HCT116 (cell line): Measurements from ENCODE around the gene PROSER2. TPM values are rescaled to one million over a fixed set of nuclear protein-coding genes. Genes with fewer than 3 reads are reported as not detected.

Experiments used
- ATAC-seq: fragments of 200-7000 bp; cut with Tn5 transposase; 2 replicates; pipeline ENCODE4 v1.9.1; 2020; ENCODE audit warnings: mild to moderate bottlenecking, moderate library complexity
- BruUV-seq: library from RNA; stranded (reverse); fragments of 400-500 nt; replicated peaks from 2 replicates; lab custom pipeline; 2021; lab: Mats Ljungman, UMichigan
- CTCF ChIA-PET: fragments of 300-600 bp; sonication (Branson Sonifier 250); formaldehyde crosslinking; loops from one replicate; lab custom pipeline; 2021; ENCODE audit warnings: antibody characterized with exemption; lab: Charles Lee
- POLR2A ChIA-PET: fragments of 300-600, 350-600 bp; sonication (Branson Sonifier 250); formaldehyde crosslinking; loops from one replicate; lab custom pipeline; 2021; ENCODE audit warnings: antibody characterized with exemption; lab: Charles Lee
- RAD21 ChIA-PET, 2 experiments: fragments of 300-600 bp; sonication (Branson Sonifier 250); formaldehyde crosslinking; loops; one replicate each; lab custom pipeline; 2023; ENCODE audit warnings: low total read pairs in 2 of 2; ENCODE audit not compliant: uncharacterized antibody in 2 of 2, unreplicated experiment in 2 of 2, low non-redundant PET in 1 of 2; lab: Charles Lee
- DNase-seq: peaks from one replicate; pipeline ENCODE4 v3.0.0-alpha.2; 2010; ENCODE audit warnings: low read depth, low spot score
- H2AFZ ChIP-seq: fragments of 200-600 bp; shearing (Covaris generic), sonication (generic); 2 replicates; pipeline ENCODE4 v1.6.1; 2017; ENCODE audit warnings: low read depth, mixed run types, mixed read lengths, antibody characterized with exemption, low read length; ENCODE audit not compliant: poor library complexity, severe bottlenecking
- H3K27ac ChIP-seq: 2 replicates; pipeline ENCODE4 v1.5.1; 2012; ENCODE audit warnings: low read depth, low read length
- H3K27me3 ChIP-seq: fragments of 200-600 bp; sonication (generic); 2 replicates; pipeline ENCODE4 v1.6.1; 2016; ENCODE audit warnings: mixed run types, low read length, mixed read lengths; ENCODE audit not compliant: insufficient read depth
- H3K36me3 ChIP-seq, 2 experiments: fragments of 200-500 bp in 1 of 2; fragments of 200-600 bp in 1 of 2; sonication (Bioruptor generic) in 1 of 2; sonication (generic) in 1 of 2; 2 replicates each; pipeline versions ENCODE4 v1.5.1 to v1.6.1; 2014 to 2016; ENCODE audit warnings: low read length in 2 of 2, inconsistent platforms in 1 of 2, mixed read lengths in 1 of 2, mixed run types in 1 of 2; ENCODE audit not compliant: insufficient read depth in 2 of 2, control insufficient read depth in 1 of 2
- H3K4me1 ChIP-seq, 2 experiments: fragments of 200-600 bp in 1 of 2; sonication (generic) in 1 of 2; 2 replicates each; pipeline versions ENCODE4 v1.5.1 to v1.6.1; 2012 to 2017; ENCODE audit warnings: low read length in 2 of 2, inconsistent platforms in 1 of 2, mild to moderate bottlenecking in 1 of 2, mixed read lengths in 1 of 2, mixed run types in 1 of 2, moderate library complexity in 1 of 2; ENCODE audit not compliant: insufficient read depth in 2 of 2, control insufficient read depth in 1 of 2
- H3K4me2 ChIP-seq: fragments of 200-600 bp; sonication (generic); 2 replicates; pipeline ENCODE4 v1.6.1; 2017; ENCODE audit warnings: mixed run types, low read length, mixed read lengths
- H3K4me3 ChIP-seq, 2 experiments: fragments of 200-600 bp in 1 of 2; sonication (generic) in 1 of 2; replicated peaks in 1 of 2; 2 replicates each; pipeline ENCODE4 v1.5.1; 2011 to 2016; ENCODE audit warnings: low read length in 2 of 2, control low read depth in 1 of 2, low read depth in 1 of 2, mild to moderate bottlenecking in 1 of 2, mixed read lengths in 1 of 2, mixed run types in 1 of 2
- H3K79me2 ChIP-seq: fragments of 200-600 bp; sonication (generic); 2 replicates; pipeline ENCODE4 v1.6.1; 2017; ENCODE audit warnings: mild to moderate bottlenecking, mixed run types, low read length, moderate library complexity, mixed read lengths; ENCODE audit not compliant: insufficient read depth
- H3K9ac ChIP-seq: fragments of 200-600 bp; sonication (generic); 2 replicates; pipeline ENCODE4 v1.6.1; 2016; ENCODE audit warnings: low read length, mixed read lengths
- H3K9me2 ChIP-seq: fragments of 200-600 bp; sonication (generic), shearing (Covaris generic); 2 replicates; pipeline ENCODE4 v1.6.1; 2017; ENCODE audit warnings: mixed run types, mild to moderate bottlenecking, moderate library complexity; ENCODE audit not compliant: insufficient read depth
- H3K9me3 ChIP-seq, 2 experiments: fragments of 200-500 bp in 1 of 2; fragments of 200-600 bp in 1 of 2; sonication (Bioruptor generic) in 1 of 2; sonication (generic) in 1 of 2; 2 replicates each; pipeline ENCODE4 v1.6.1; 2014 to 2017; ENCODE audit warnings: low read length in 2 of 2, mixed read lengths in 2 of 2, inconsistent platforms in 1 of 2, low read depth in 1 of 2, mild to moderate bottlenecking in 1 of 2, mixed run types in 1 of 2, moderate library complexity in 1 of 2; ENCODE audit not compliant: control insufficient read depth in 1 of 2, insufficient read depth in 1 of 2
- H4K20me1 ChIP-seq: fragments of 200-600 bp; sonication (generic), shearing (Covaris generic); 2 replicates; pipeline ENCODE4 v1.6.1; 2017; ENCODE audit warnings: mixed run types, mild to moderate bottlenecking, moderate library complexity; ENCODE audit not compliant: insufficient read depth
- CBX3 ChIP-seq: IDR thresholded peaks from 2 replicates; pipeline ENCODE4 v1.6.1; 2012; ENCODE audit warnings: low read depth
- EGR1 ChIP-seq: IDR thresholded peaks from 2 replicates; pipeline ENCODE4 v1.6.1; 2012; ENCODE audit warnings: low read depth
- ELF1 ChIP-seq: IDR thresholded peaks from 2 replicates; pipeline ENCODE4 v1.6.1; 2012; ENCODE audit warnings: low read depth, borderline replicate concordance
- EZH2 ChIP-seq: fragments of 200-600 bp; sonication (generic); IDR thresholded peaks from 2 replicates; pipeline ENCODE4 v1.6.1; 2017; ENCODE audit warnings: antibody characterized with exemption, mixed run types
- EZH2phosphoT487 ChIP-seq: fragments of 200-600 bp; IDR thresholded peaks from 2 replicates; pipeline ENCODE4 v1.6.1; 2018; ENCODE audit warnings: antibody characterized with exemption, borderline replicate concordance
- FOSL1 ChIP-seq: IDR thresholded peaks from 2 replicates; pipeline ENCODE4 v1.6.1; 2012; ENCODE audit warnings: low read depth
- JUND ChIP-seq: IDR thresholded peaks from 2 replicates; pipeline ENCODE4 v1.6.1; 2012
- POLR2A ChIP-seq: IDR thresholded peaks from 2 replicates; pipeline ENCODE4 v1.7.0; 2011; ENCODE audit warnings: borderline replicate concordance; ENCODE audit not compliant: insufficient read depth, insufficient read length; ENCODE audit errors: extremely low read depth
- RAD21 ChIP-seq: IDR thresholded peaks from 2 replicates; pipeline ENCODE4 v1.6.1; 2012; ENCODE audit warnings: low read depth, mild to moderate bottlenecking
- SIN3A ChIP-seq: IDR thresholded peaks from 2 replicates; pipeline ENCODE4 v1.6.1; 2012; ENCODE audit warnings: low read depth
- SP1 ChIP-seq: IDR thresholded peaks from 2 replicates; pipeline ENCODE4 v1.6.1; 2012; ENCODE audit warnings: low read depth
- SRF ChIP-seq: IDR thresholded peaks from 2 replicates; pipeline ENCODE4 v1.6.1; 2012; ENCODE audit warnings: low read depth
- ZFX ChIP-seq: fragments of 450-650 bp; IDR thresholded peaks from 2 replicates; pipeline ENCODE4 v1.6.1; 2017
- ZNF274 ChIP-seq: fragments of 200-500 bp; sonication (Bioruptor generic); IDR thresholded peaks from 2 replicates; pipeline ENCODE4 v1.6.1; 2014; ENCODE audit warnings: mild to moderate bottlenecking, low read depth, low read length, inconsistent platforms
- intact Hi-C: fragments of 100-400 bp; cut with micrococcal nuclease; formaldehyde crosslinking; loops from 2 replicates; pipeline ENCODE4 v1.10.0; 2022
- total RNA-seq: library from RNA; stranded (reverse); gene quantifications from one replicate; pipeline ENCODE4 v1.2.1, GENCODE V29; 2021; ENCODE audit not compliant: unreplicated experiment
- TF ChIP-seq, protein P1 (sequence below), 3 experiments: fragments of 200-600 bp in 1 of 3; sonication (generic) in 1 of 3; IDR thresholded peaks in 2 of 3; conservative IDR thresholded peaks in 1 of 3; 2 replicates each; pipeline ENCODE4 v1.5.1; 2012 to 2017; ENCODE audit warnings: low read depth in 2 of 3, low read length in 2 of 3, antibody characterized with exemption in 1 of 3, borderline replicate concordance in 1 of 3, control low read depth in 1 of 3, mild to moderate bottlenecking in 1 of 3, mixed read lengths in 1 of 3, mixed run types in 1 of 3, moderate library complexity in 1 of 3; ENCODE audit not compliant: insufficient read depth in 1 of 3
- TF ChIP-seq, protein P2 (sequence below): IDR thresholded peaks from 2 replicates; pipeline ENCODE4 v1.6.1; 2012; ENCODE audit warnings: low read depth
- TF ChIP-seq, protein P3 (sequence below): IDR thresholded peaks from 2 replicates; pipeline ENCODE4 v1.6.1; 2012
- TF ChIP-seq, protein P4 (sequence below): IDR thresholded peaks from 2 replicates; pipeline ENCODE4 v1.6.1; 2011; ENCODE audit warnings: mild to moderate bottlenecking, low read length, moderate library complexity; ENCODE audit not compliant: insufficient replicate concordance; ENCODE audit errors: extremely low read depth

The PROSER2 gene
- total RNA-seq, 1 experiment from 2014 or later, result 46.2 TPM

DNA sequence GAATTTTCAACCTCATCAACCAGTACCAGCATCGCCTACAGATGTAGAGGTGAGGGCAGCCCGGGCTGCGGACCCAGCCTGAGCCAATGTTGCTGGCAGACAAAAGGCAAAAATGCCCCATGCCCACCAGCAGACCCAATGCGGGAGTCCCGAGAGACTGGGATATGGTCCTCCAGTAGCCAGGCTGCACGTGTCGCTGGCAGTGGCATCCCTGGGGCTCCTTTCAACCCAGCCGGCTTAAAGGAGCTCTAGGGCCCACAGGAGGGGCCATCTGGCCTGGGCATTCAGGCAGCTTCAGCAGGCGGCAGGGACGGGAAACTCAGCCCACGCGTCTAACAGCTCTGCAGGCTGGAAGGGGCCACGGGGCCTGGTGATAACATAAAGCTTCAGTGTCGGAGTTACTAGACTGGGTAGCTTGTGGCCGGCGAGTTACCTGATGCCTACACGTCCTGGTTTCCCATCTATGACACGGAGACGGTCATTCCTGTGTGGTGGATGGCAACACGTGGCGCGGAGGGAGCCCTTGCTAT lies 70.7 kb downstream of the PROSER2 start:
- Histone ChIP-seq H3K4me1 (peaks cover 12 to 37% of the 10 kb centered on the region in 2 experiments), H3K27ac (no peak overlapping the region), H3K9ac (no peak overlapping the region), H3K4me3 (no peak overlapping the region), H3K79me2 (no peaks in the 10 kb centered on the region), H3K27me3 (no peaks in the 10 kb centered on the region), H3K9me2 (no peaks in the 10 kb centered on the region), H3K4me2 (no peak overlapping the region), H4K20me1 (no peaks in the 10 kb centered on the region), H3K36me3 (no peaks in the 10 kb centered on the region), H2AFZ (no peak overlapping the region), H3K9me3 (no peaks in the 10 kb centered on the region)
- intact Hi-C loops, result no loop called here
- ChIA-PET POLR2A (interaction anchor here (1.9 kb wide), 1 partner anchor 12 kb away, joined by 10 read pairs; no protein-coding TSS in a partner anchor), CTCF (no interaction called here), RAD21 (no interaction called here)
- DNase-seq (no peak), ATAC-seq (no peak)
- BruUV-seq, result no TSS peak
- no peak for TF ChIP-seq EGR1
- TF ChIP-seq FOSL1, result no peak
- no peak for TF ChIP-seq SIN3A
- TF ChIP-seq JUND, result no peak
- no peak for TF ChIP-seq RAD21
- TF ChIP-seq, protein P1, sequence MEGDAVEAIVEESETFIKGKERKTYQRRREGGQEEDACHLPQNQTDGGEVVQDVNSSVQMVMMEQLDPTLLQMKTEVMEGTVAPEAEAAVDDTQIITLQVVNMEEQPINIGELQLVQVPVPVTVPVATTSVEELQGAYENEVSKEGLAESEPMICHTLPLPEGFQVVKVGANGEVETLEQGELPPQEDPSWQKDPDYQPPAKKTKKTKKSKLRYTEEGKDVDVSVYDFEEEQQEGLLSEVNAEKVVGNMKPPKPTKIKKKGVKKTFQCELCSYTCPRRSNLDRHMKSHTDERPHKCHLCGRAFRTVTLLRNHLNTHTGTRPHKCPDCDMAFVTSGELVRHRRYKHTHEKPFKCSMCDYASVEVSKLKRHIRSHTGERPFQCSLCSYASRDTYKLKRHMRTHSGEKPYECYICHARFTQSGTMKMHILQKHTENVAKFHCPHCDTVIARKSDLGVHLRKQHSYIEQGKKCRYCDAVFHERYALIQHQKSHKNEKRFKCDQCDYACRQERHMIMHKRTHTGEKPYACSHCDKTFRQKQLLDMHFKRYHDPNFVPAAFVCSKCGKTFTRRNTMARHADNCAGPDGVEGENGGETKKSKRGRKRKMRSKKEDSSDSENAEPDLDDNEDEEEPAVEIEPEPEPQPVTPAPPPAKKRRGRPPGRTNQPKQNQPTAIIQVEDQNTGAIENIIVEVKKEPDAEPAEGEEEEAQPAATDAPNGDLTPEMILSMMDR (IDR thresholded peaks at IDR 0.05 in 2 of 3, conservative IDR thresholded peaks at IDR 0.05 in 1 of 3; ENCODE audit: borderline replicate concordance in 1 of 3, insufficient read depth in 1 of 3, low read depth in 2 of 3, low read length in 2 of 3), result no peak
- no peak for TF ChIP-seq EZH2
- no peak for TF ChIP-seq ZFX
- no peak for TF ChIP-seq POLR2A
- no peak for TF ChIP-seq ELF1
- TF ChIP-seq, protein P2, sequence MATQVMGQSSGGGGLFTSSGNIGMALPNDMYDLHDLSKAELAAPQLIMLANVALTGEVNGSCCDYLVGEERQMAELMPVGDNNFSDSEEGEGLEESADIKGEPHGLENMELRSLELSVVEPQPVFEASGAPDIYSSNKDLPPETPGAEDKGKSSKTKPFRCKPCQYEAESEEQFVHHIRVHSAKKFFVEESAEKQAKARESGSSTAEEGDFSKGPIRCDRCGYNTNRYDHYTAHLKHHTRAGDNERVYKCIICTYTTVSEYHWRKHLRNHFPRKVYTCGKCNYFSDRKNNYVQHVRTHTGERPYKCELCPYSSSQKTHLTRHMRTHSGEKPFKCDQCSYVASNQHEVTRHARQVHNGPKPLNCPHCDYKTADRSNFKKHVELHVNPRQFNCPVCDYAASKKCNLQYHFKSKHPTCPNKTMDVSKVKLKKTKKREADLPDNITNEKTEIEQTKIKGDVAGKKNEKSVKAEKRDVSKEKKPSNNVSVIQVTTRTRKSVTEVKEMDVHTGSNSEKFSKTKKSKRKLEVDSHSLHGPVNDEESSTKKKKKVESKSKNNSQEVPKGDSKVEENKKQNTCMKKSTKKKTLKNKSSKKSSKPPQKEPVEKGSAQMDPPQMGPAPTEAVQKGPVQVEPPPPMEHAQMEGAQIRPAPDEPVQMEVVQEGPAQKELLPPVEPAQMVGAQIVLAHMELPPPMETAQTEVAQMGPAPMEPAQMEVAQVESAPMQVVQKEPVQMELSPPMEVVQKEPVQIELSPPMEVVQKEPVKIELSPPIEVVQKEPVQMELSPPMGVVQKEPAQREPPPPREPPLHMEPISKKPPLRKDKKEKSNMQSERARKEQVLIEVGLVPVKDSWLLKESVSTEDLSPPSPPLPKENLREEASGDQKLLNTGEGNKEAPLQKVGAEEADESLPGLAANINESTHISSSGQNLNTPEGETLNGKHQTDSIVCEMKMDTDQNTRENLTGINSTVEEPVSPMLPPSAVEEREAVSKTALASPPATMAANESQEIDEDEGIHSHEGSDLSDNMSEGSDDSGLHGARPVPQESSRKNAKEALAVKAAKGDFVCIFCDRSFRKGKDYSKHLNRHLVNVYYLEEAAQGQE, result no peak
- TF ChIP-seq SRF, result no peak
- no peak for TF ChIP-seq EZH2phosphoT487
- TF ChIP-seq ZNF274, result no peak
- TF ChIP-seq CBX3, result no peak
- no peak for TF ChIP-seq SP1
- TF ChIP-seq, protein P3, sequence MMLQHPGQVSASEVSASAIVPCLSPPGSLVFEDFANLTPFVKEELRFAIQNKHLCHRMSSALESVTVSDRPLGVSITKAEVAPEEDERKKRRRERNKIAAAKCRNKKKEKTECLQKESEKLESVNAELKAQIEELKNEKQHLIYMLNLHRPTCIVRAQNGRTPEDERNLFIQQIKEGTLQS, result no peak
- TF ChIP-seq, protein P4, sequence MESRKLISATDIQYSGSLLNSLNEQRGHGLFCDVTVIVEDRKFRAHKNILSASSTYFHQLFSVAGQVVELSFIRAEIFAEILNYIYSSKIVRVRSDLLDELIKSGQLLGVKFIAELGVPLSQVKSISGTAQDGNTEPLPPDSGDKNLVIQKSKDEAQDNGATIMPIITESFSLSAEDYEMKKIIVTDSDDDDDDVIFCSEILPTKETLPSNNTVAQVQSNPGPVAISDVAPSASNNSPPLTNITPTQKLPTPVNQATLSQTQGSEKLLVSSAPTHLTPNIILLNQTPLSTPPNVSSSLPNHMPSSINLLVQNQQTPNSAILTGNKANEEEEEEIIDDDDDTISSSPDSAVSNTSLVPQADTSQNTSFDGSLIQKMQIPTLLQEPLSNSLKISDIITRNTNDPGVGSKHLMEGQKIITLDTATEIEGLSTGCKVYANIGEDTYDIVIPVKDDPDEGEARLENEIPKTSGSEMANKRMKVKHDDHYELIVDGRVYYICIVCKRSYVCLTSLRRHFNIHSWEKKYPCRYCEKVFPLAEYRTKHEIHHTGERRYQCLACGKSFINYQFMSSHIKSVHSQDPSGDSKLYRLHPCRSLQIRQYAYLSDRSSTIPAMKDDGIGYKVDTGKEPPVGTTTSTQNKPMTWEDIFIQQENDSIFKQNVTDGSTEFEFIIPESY, result no peak
